ENCODE results near the gene ILKAP.

The ILKAP gene

GRCh38 chr2:238238311-238238765 is 34.8 kb upstream of the ILKAP start:
- Histone ChIP-seq H3K27me3 (peaks cover 0 to 6% of the 10 kb centered on the region in 2 donors), H3K4me1 (peaks cover 9 to 39% (median 37%) of the 10 kb centered on the region in 4 donors), H3K27ac (no peak overlapping the region), H3K4me3 (no peak overlapping the region), H3K36me3 (no peaks in the 10 kb centered on the region), H3K9me3 (no peaks in the 10 kb centered on the region)
- no peak for DNase-seq
- intact Hi-C loops (cut with DNase I; ENCODE audit: low total_unique reads), result no loop called here
- TF ChIP-seq CTCF (IDR thresholded peaks at IDR 0.05), result no peak

DNA sequence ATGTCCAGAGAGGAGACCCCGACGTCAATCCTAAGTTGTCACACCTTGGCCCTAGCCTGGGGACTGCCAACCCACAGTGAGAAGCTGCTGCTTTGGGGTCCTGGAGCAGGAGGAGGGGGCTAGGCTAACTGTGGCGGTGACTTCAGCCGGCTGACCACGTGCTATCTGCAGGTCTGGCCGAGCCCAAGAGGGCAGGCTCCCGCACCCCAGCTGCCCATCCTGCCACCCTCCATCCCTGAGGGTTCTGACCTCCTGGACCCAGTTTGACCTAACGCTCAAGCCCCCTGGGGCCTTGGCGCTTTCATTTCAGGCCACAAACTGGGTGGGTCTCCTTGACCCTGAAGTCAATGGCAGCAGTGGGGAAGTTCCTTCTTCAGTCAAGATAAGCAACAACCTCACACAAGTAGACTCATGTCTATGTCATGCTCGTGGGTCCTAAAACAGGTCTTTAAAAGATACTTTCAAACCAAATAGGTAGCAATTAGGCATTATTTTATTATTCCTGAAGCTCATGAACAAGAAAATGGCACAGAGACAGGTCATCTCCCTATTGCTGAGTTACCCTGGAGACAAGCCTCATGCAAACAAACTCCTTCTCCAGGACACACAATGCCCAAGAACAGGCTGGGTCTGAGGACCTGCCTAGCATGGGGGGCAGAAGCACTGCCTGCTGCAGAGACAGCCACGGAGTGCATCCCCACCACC is 34.1 kb upstream of the ILKAP start:
- no peak overlapping the region for H3K4me3 ChIP-seq
- TF ChIP-seq CTCF (IDR thresholded peaks at IDR 0.05), result no peak
- peaks cover 0 to 6% of the 10 kb centered on the region in 2 donors for H3K27me3 ChIP-seq
- intact Hi-C loops (cut with DNase I; ENCODE audit: low total_unique reads), result no loop called here
- peaks cover 9 to 32% (median 30%) of the 10 kb centered on the region in 4 donors for H3K4me1 ChIP-seq
- DNase-seq, result no peak
- no peaks in the 10 kb centered on the region for H3K9me3 ChIP-seq
- no peak overlapping the region for H3K27ac ChIP-seq
- no peaks in the 10 kb centered on the region for H3K36me3 ChIP-seq

GRCh38 chr2:238236571-238236970 is 33.1 kb upstream of the ILKAP start:
- Histone ChIP-seq H3K27ac (no peak overlapping the region), H3K27me3 (peaks cover 0 to 6% of the 10 kb centered on the region in 2 donors)
- intact Hi-C loops (cut with DNase I; ENCODE audit: low total_unique reads), result no loop called here

GRCh38 chr2:238235856-238236255 is 32.4 kb upstream of the ILKAP start:
- no peak for DNase-seq
- no peak overlapping the region for H3K27ac ChIP-seq
- H3K36me3 ChIP-seq, result no peaks in the 10 kb centered on the region
- peaks cover 0 to 6% of the 10 kb centered on the region in 2 donors for H3K27me3 ChIP-seq
- intact Hi-C loops (cut with DNase I; ENCODE audit: low total_unique reads), result no loop called here
- TF ChIP-seq CTCF (IDR thresholded peaks at IDR 0.05), result no peak
- H3K4me3 ChIP-seq, result no peak overlapping the region
- H3K9me3 ChIP-seq, result no peaks in the 10 kb centered on the region
- peaks cover 6 to 31% (median 20%) of the 10 kb centered on the region in 4 donors for H3K4me1 ChIP-seq

More at GRCh38 chr2:238236571-238236970, 33.1 kb upstream of the ILKAP start:
- no peaks in the 10 kb centered on the region for H3K9me3 ChIP-seq
- H3K36me3 ChIP-seq, result no peaks in the 10 kb centered on the region
- H3K4me3 ChIP-seq, result no peak overlapping the region
- TF ChIP-seq CTCF (IDR thresholded peaks at IDR 0.05), result no peak
- DNase-seq, result no peak
- peaks cover 9 to 31% (median 22%) of the 10 kb centered on the region in 4 donors for H3K4me1 ChIP-seq

- Histone ChIP-seq H3K4me3 (no peak overlapping the region), H3K9me3 (no peaks in the 10 kb centered on the region), H3K36me3 (no peaks in the 10 kb centered on the region), H3K27me3 (peaks cover 0 to 6% of the 10 kb centered on the region in 2 donors), H3K27ac (no peak overlapping the region), H3K4me1 (peaks cover under 1 to 26% (median 17%) of the 10 kb centered on the region in 4 donors)
- intact Hi-C loops (cut with DNase I; ENCODE audit: low total_unique reads), result no loop called here
- TF ChIP-seq CTCF (IDR thresholded peaks at IDR 0.05), result no peak
- no peak for DNase-seq
Observed at GRCh38 chr2:238235331-238235732, 31.8 kb upstream of the ILKAP start.

Data from tibial artery (tissue), 4 donors.